ENCODE results near the gene FSCN2.

Gene FSCN2

GRCh38 chr17:81543339-81543675, 15.1 kb downstream of the FSCN2 start:
- Histone ChIP-seq H3K27ac (no peak overlapping the region), H3K9me3 (ENCODE audit: control insufficient read depth, low read length) (no peaks in the 10 kb centered on the region), H3K27me3 (ENCODE audit: control insufficient read depth, insufficient read depth, low read length) (no peaks in the 10 kb centered on the region), H3K4me1 (no peaks in the 10 kb centered on the region), H2AFZ (no peak overlapping the region), H3K79me2 (no peaks in the 10 kb centered on the region), H3K4me2 (ENCODE audit: low read length) (no peak overlapping the region), H3K9ac (no peak overlapping the region), H3K4me3 (ENCODE audit: low read depth, low read length) (no peak overlapping the region), H3K36me3 (ENCODE audit: control insufficient read depth, insufficient read depth, low read length) (no peaks in the 10 kb centered on the region)
- TF ChIP-seq, protein P1, sequence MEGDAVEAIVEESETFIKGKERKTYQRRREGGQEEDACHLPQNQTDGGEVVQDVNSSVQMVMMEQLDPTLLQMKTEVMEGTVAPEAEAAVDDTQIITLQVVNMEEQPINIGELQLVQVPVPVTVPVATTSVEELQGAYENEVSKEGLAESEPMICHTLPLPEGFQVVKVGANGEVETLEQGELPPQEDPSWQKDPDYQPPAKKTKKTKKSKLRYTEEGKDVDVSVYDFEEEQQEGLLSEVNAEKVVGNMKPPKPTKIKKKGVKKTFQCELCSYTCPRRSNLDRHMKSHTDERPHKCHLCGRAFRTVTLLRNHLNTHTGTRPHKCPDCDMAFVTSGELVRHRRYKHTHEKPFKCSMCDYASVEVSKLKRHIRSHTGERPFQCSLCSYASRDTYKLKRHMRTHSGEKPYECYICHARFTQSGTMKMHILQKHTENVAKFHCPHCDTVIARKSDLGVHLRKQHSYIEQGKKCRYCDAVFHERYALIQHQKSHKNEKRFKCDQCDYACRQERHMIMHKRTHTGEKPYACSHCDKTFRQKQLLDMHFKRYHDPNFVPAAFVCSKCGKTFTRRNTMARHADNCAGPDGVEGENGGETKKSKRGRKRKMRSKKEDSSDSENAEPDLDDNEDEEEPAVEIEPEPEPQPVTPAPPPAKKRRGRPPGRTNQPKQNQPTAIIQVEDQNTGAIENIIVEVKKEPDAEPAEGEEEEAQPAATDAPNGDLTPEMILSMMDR (IDR thresholded peaks at IDR 0.05): no peak

- no peaks in the 10 kb centered on the region for H3K27me3 ChIP-seq (ENCODE audit: control insufficient read depth, insufficient read depth, low read length)
- H3K9ac ChIP-seq: no peak overlapping the region
- no peak overlapping the region for H3K4me2 ChIP-seq (ENCODE audit: low read length)
- no peak overlapping the region for H2AFZ ChIP-seq
- H3K36me3 ChIP-seq (ENCODE audit: control insufficient read depth, insufficient read depth, low read length): no peaks in the 10 kb centered on the region
- TF ChIP-seq, protein P1 (IDR thresholded peaks at IDR 0.05): no peak
- H3K4me3 ChIP-seq (ENCODE audit: low read depth, low read length): no peak overlapping the region
- H3K4me1 ChIP-seq: no peaks in the 10 kb centered on the region
- H3K79me2 ChIP-seq: no peaks in the 10 kb centered on the region
- H3K27ac ChIP-seq: no peak overlapping the region
- H3K9me3 ChIP-seq (ENCODE audit: control insufficient read depth, low read length): no peaks in the 10 kb centered on the region
Observed at GRCh38 chr17:81543756-81544155, 15.6 kb downstream of the FSCN2 start.

DNA sequence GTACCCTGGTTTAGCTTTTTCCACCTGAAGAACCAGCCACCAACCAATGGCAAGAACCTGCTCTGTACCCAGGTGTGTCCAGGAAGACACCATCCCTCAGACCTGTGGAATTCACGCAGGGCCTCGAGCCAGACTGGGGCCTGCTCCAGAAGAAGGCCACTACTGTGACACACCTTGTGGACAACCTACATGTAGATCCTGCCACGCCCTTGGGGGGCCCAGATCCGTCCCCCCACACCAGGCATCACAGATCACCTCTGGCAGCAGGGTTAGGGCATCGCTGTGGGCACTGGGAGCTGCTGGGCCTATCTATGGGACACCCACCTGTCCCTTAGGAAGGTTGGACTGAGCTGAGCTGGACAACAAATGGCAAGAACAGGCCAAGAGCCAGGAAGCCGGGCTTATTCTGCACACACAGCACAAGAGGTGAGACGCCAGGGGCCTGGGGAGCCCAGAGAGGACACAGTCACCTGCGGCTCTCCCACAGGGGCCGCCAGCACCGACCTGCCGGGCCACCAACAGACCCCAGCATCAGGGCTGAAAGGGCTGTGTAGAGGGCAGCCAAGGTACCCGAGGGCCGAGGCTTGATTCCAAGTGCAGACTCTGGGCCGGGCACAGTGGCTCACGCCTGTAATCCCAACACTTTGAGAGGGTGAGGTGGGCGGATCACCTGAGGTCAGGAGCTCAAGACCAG, 16.3 kb downstream of the FSCN2 start:
- no peak overlapping the region for H3K4me3 ChIP-seq (ENCODE audit: low read depth, low read length)
- H3K79me2 ChIP-seq: no peaks in the 10 kb centered on the region
- H3K9ac ChIP-seq: no peak overlapping the region
- TF ChIP-seq, protein P1 (IDR thresholded peaks at IDR 0.05): no peak
- H3K27me3 ChIP-seq (ENCODE audit: control insufficient read depth, insufficient read depth, low read length): no peaks in the 10 kb centered on the region
- no peak overlapping the region for H3K27ac ChIP-seq
- no peaks in the 10 kb centered on the region for H3K9me3 ChIP-seq (ENCODE audit: control insufficient read depth, low read length)
- no peaks in the 10 kb centered on the region for H3K36me3 ChIP-seq (ENCODE audit: control insufficient read depth, insufficient read depth, low read length)
- no peak overlapping the region for H3K4me2 ChIP-seq (ENCODE audit: low read length)
- no peak overlapping the region for H2AFZ ChIP-seq
- H3K4me1 ChIP-seq: no peaks in the 10 kb centered on the region

GRCh38 chr17:81545160-81545949, 17.2 kb downstream of the FSCN2 start:
- H3K9ac ChIP-seq: no peak overlapping the region
- no peak overlapping the region for H3K27ac ChIP-seq
- no peak overlapping the region for H2AFZ ChIP-seq
- H3K9me3 ChIP-seq (ENCODE audit: control insufficient read depth, low read length): no peaks in the 10 kb centered on the region
- H3K4me3 ChIP-seq (ENCODE audit: low read depth, low read length): no peak overlapping the region
- H3K79me2 ChIP-seq: no peaks in the 10 kb centered on the region
- no peaks in the 10 kb centered on the region for H3K36me3 ChIP-seq (ENCODE audit: control insufficient read depth, insufficient read depth, low read length)
- TF ChIP-seq, protein P1 (IDR thresholded peaks at IDR 0.05): no peak
- H3K27me3 ChIP-seq (ENCODE audit: control insufficient read depth, insufficient read depth, low read length): no peaks in the 10 kb centered on the region
- no peak overlapping the region for H3K4me2 ChIP-seq (ENCODE audit: low read length)
- H3K4me1 ChIP-seq: no peaks in the 10 kb centered on the region

Data from parathyroid adenoma (tissue), 2 donors.